PFSK-1 (cell line): Measurements from ENCODE around the gene CLIC5.

Experiments
- FOXP2 ChIP-seq: optimal IDR thresholded peaks from 2 replicates; pipeline ENCODE3; 2011; ENCODE audit warnings: borderline replicate concordance, control low read depth, inconsistent platforms; ENCODE audit not compliant: insufficient read depth; ENCODE audit errors: extremely low read length, extremely low read depth
- POLR2AphosphoS5 ChIP-seq: IDR thresholded peaks from 2 replicates; pipeline ENCODE4 v1.6.1; 2012; ENCODE audit warnings: low read depth, mild to moderate bottlenecking, control low read depth, low read length, moderate library complexity
- SIN3A ChIP-seq: IDR thresholded peaks from 2 replicates; pipeline ENCODE4 v1.6.1; 2012; ENCODE audit warnings: mild to moderate bottlenecking, low read length, moderate library complexity, borderline replicate concordance; ENCODE audit not compliant: insufficient read depth
- TAF1 ChIP-seq: IDR thresholded peaks from 2 replicates; pipeline ENCODE4 v1.6.1; 2012; ENCODE audit warnings: low read length, control low read depth, borderline replicate concordance; ENCODE audit not compliant: insufficient read depth
- TF ChIP-seq, protein P1 (sequence below), 2 experiments: IDR thresholded peaks; 2 replicates each; pipeline versions ENCODE4 v1.6.1 to v1.8.0; 2011 to 2012; ENCODE audit warnings: low read depth in 2 of 2, low read length in 2 of 2, control low read depth in 1 of 2, inconsistent platforms in 1 of 2, mild to moderate bottlenecking in 1 of 2, moderate library complexity in 1 of 2; ENCODE audit not compliant: insufficient read depth in 1 of 2

The CLIC5 gene

DNA sequence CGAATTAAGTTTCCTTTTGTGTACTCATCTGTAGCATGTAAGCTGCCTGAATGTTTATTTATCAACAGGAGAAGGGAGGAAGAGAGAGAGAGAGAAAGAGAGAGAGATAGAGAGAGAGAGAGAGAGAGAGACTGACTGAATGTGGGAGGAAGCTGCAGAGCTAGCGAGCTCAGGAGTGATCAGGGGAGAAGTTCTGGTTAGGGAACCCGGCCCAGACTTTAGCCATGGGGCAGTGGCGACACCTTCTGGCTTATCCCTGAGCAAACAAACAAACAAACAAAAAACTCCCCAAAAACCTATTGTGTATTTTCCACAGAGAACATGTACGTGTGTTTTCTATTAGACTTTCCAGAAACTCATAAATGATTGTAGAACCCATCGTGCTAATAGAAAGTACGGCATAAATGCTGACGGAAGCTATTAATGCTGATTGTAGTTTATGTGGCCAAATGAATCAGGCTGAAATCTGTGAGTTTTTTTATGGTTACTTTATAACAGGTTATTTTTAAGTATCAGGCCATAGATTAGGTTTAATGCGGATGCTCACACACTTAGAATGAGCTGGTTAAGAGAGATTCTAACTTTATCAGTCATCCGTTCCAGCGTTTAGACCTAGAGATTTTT lies 92.8 kb downstream of the CLIC5 start:
- TF ChIP-seq TAF1 (no peak), FOXP2 (no peak), SIN3A (no peak), POLR2AphosphoS5 (no peak)
- TF ChIP-seq, protein P1, sequence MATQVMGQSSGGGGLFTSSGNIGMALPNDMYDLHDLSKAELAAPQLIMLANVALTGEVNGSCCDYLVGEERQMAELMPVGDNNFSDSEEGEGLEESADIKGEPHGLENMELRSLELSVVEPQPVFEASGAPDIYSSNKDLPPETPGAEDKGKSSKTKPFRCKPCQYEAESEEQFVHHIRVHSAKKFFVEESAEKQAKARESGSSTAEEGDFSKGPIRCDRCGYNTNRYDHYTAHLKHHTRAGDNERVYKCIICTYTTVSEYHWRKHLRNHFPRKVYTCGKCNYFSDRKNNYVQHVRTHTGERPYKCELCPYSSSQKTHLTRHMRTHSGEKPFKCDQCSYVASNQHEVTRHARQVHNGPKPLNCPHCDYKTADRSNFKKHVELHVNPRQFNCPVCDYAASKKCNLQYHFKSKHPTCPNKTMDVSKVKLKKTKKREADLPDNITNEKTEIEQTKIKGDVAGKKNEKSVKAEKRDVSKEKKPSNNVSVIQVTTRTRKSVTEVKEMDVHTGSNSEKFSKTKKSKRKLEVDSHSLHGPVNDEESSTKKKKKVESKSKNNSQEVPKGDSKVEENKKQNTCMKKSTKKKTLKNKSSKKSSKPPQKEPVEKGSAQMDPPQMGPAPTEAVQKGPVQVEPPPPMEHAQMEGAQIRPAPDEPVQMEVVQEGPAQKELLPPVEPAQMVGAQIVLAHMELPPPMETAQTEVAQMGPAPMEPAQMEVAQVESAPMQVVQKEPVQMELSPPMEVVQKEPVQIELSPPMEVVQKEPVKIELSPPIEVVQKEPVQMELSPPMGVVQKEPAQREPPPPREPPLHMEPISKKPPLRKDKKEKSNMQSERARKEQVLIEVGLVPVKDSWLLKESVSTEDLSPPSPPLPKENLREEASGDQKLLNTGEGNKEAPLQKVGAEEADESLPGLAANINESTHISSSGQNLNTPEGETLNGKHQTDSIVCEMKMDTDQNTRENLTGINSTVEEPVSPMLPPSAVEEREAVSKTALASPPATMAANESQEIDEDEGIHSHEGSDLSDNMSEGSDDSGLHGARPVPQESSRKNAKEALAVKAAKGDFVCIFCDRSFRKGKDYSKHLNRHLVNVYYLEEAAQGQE (IDR thresholded peaks at IDR 0.05; ENCODE audit: insufficient read depth in 1 of 2, low read depth in 2 of 2, low read length in 2 of 2) = no peak

DNA sequence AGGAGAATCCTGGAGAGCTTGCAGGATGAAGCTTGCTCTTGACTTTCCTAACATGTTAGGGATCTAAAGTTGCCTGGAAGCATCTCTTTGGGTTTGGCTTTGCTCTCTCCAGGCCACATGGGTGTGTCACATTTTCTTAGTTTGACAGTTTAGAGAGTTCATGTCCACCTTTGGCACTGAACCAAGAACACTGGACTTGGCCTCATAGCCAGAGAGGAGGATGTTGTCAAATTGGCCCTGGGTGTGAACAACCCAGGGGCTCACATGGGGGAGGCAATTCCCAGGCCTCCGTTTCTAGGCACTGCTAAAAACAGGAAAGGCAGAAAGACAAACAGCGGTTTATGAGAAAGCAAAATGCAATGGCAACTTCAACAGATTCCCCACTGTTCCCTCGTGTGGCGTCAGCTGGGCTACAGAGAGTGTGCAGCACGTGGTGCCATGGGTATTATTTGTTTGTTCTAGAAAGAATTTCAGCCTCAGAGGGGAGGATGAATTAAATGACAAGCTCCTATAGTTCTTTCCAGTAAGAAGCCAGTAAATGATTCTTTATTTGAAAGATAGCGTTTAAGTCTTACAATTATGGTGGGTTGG lies 93.9 kb downstream of the CLIC5 start:
- TF ChIP-seq, protein P1 (IDR thresholded peaks at IDR 0.05; ENCODE audit: insufficient read depth in 1 of 2, low read depth in 2 of 2, low read length in 2 of 2) = no peak
- TF ChIP-seq FOXP2 = no peak
- no peak for TF ChIP-seq POLR2AphosphoS5
- no peak for TF ChIP-seq TAF1
- TF ChIP-seq SIN3A = no peak

DNA sequence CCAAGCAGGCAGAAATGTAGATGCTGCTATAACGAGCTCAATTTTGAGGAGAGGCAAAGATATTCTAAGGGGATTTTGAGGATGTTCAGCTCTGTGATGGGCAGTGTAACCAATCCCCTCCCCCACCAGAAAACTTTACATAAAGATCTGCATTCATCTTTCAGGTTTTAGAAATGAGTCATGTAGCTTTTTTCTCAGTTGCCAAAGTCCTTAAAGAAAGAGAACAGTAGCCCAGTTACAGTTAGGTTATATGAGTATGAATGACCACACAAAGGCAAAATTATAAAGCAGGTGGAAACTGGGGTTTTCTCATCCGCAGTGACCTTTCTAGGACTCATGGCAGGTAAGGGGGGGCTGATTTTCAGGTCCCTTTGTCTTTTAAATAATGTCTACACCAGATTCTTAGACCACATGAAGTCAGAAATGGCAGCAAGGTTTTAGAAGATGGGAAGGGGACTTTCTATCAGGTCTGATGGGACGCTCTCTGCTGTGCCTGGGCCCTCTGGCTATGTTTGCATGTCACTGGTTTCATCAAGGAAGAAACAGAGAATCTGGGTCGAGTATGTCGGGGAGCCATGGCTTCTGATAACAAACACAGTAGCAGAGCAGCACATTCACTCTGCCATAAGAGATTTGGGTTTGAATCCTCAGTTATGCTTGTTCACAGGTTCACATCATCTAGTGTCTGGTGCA lies 94.7 kb downstream of the CLIC5 start:
- TF ChIP-seq FOXP2 = no peak
- no peak for TF ChIP-seq TAF1

DNA sequence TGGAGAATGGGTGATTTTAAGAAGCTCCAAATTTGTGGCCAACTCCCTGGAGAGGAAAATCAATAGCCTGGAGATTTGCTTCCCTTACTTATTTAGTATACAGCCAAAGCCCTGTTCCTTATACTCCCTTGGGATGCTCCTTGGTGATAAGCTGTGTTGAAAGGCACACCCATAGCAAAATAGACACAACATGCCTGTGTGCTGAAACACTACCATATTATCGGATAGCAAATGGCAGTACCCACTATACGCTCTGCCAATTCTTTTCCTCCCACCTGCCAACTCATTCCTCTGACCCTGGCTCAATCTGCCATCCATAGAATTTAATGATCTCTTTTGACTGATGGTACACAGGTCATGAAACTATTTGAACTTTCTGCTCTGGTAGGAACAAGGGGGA lies 98.2 kb downstream of the CLIC5 start:
- TF ChIP-seq TAF1 = no peak
- TF ChIP-seq SIN3A = no peak
- no peak for TF ChIP-seq POLR2AphosphoS5
- TF ChIP-seq, protein P1 (IDR thresholded peaks at IDR 0.05; ENCODE audit: insufficient read depth in 1 of 2, low read depth in 2 of 2, low read length in 2 of 2) = no peak

DNA sequence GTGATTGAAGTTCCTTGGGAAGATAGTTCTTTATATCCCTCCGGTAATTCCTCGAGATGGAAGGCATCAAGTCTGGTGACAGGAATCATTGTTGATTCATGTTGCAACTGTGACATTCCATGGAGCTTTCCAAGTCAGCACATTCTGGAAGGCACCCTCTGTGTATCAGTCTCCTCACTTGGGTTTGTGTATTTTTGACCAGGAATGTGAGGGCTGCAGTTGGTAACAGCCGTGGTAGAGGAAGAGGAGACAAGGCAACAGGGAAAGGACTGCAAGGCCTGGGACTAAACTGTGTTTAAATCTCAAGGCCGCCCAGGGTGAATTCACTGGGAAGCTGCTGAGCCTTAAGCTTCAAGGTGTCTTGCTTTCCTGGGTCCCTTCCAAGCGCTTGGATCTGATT lies 99.0 kb downstream of the CLIC5 start:
- no peak for TF ChIP-seq TAF1
- TF ChIP-seq, protein P1 (IDR thresholded peaks at IDR 0.05; ENCODE audit: insufficient read depth in 1 of 2, low read depth in 2 of 2, low read length in 2 of 2) = no peak
- no peak for TF ChIP-seq POLR2AphosphoS5
- no peak for TF ChIP-seq FOXP2
- TF ChIP-seq SIN3A = no peak
